ENCODE results near the gene MB. TPM values are rescaled to one million over a fixed set of nuclear protein-coding genes. Genes with fewer than 3 reads are reported as not detected.
"Not testable (repeated sequence)": the region's sequence is repeated elsewhere in the genome, so short reads cannot be mapped to it uniquely, and the experiment has no call there.

MB gene
- 0.30 and 0.94 TPM in 2 replicates for total RNA-seq (2014; rRNA removed; shearing (Covaris generic))

GRCh38 chr22:35617137-35617755 lies at the start of gene MB:
Gene MB, minus strand, starts transcription at chr22:35617329. Its CDS starts 72 bp downstream, at chr22:35617257.
- no peak for DNase-seq (ENCODE audit: low read depth)

DNA sequence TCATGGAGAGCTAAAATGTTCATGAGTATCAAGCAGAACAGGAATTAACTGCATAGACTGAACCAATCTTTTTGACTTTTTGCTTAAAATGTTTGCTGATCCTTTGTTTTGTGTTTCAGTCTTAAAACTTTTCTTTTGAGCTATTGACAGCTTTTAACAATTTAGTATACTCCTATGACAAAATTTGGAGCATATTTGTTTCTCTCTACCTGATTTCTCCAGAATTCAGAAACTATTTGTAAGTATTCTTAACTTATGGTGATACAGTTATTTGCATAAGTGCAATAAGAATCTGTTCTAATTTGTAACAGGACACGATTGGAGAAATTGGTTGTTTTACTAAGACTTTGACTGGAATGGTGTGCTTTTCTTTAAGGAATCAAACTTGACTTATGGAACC lies 49.6 kb upstream of the MB start:
- not testable (repeated sequence) for DNase-seq (ENCODE audit: low read depth)

DNA sequence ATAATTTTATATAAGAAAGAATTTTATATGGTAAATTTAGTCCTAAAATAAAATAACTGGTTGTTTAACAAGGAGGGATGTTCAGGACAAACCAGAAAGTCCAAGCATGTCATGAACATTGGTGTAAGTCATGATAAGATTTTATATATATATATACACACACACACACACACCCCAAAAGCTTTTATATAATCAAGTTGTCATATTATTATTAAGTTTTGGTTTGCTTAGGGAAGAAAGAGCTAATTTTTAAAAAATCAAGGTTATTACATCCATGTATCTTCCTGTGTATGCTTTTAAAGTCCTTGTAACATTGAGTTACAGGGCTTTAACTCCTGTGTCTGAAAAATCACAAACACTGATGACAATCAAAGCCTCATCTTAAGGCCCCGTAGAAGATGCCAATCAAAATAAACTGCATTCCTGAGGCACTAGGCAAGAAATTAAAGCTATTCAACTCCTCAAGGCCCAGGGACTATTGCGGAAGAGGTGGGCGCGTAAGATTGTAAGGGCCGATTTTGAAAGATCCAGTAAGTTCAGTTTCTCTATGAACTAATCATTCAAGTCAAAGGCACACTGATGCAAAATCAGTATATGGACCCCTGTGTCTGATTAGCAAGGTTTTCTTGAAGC lies 47.9 kb upstream of the MB start:
- DNase-seq (ENCODE audit: low read depth) = no peak

- DNase-seq (ENCODE audit: low read depth) = no peak
Observed at GRCh38 chr22:35663371-35663770, 46.2 kb upstream of the MB start.

GRCh38 chr22:35662914-35663313 lies 45.8 kb upstream of the MB start:
- DNase-seq (ENCODE audit: low read depth) = no peak

DNA sequence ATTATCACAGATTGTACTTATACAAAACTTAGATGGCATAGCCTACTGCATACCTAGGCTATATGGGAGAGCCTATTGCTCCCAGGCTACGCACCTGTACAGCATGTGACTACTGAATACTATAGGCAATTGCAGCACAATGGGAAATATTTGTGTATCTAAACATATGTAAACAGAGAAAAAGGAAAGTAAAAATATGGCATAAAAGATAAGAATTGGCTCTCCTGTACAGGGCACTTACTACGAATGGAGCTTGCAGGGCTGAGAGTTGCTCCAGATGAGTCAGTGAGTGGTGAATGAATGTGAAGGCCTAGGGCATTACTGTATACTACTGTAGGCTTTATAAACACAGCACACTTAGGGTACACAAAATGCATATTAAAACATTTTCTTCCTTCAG lies 44.3 kb upstream of the MB start:
- DNase-seq (ENCODE audit: low read depth) = peak; percentile 24

DNA sequence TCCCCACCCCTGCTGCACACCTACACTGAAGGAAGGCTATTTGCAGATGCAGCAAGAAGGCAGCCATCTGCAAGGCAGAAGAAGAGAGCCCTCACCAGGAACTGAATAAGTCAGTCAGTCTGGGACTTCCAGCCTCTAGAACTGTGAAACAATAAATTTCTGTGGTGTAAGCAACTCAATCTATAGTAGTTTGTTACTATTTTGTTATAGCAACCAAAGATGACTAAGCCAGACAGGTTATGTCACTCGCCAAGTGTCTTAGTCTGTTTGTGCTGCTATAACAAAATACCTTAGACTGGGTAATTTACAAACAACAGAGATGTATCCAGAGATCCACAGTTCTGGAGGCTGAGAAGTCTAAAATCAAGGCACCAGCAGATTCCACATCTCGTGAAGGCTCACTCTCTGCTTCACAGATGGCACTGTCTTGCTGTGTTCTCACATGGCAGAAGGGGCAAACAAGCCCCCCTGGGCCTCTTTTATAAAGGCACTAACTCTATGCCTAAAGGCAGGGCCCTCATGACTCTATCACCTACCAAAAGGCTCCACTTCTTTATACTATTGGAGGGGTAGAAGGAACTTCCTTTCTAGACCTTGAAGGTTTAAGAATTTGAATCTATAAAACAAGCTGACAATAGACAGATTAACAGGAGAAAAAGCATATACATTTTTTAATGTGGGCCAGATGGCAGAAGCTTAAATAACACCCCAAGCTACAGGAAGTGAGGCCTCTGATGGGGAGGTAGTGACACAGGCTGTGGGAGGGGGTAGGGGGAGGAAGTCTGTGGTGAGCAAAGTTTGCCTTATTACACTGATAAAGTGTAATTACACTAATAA lies 43.4 kb upstream of the MB start:
- peak; percentile 42 for DNase-seq (ENCODE audit: low read depth)

GRCh38 chr22:35657571-35658312 lies 40.6 kb upstream of the MB start:
- DNase-seq (ENCODE audit: low read depth) = no peak

DNA sequence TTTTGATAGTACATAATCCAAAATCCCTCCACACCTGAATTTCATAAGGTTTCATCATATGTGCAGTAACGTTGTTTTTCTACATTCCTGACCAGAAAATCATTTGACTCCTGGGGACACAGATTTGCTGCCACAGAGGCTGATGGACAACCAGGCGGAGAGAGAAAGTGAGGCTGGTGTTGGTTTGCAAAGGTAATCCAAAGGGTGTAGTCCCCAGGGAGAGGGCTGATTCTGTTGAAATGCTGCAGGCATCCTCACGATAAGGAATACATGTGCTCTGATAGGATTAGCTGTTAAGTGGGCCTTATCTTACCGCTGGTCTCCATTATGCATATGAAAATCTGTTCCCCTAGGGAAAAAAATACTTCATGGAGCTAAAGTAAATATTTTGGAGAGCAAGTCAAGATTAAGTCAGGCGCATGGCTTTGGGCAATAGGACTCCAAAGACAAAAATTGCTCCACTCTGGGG lies 39.2 kb upstream of the MB start:
- DNase-seq (ENCODE audit: low read depth) = no peak

DNA sequence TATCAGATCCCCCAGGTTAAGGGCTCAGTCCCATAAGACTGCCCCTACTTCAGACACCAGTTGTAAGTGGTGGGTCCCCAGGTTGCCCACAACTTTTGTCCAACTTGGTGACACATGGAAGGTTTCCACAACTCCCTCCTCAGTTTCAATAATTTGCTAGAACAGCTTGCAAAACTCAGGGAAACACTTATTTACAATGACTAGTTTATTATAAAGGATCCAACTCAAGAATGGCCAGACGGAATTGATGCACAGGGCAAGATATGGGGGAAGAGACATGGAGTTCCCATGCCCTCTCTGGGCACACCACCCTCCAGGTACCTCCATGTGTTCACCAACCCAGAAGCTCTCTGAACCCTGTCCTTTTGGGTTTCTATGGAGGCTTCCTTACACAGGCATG lies 36.7 kb upstream of the MB start:
- no peak for DNase-seq (ENCODE audit: low read depth)

DNA sequence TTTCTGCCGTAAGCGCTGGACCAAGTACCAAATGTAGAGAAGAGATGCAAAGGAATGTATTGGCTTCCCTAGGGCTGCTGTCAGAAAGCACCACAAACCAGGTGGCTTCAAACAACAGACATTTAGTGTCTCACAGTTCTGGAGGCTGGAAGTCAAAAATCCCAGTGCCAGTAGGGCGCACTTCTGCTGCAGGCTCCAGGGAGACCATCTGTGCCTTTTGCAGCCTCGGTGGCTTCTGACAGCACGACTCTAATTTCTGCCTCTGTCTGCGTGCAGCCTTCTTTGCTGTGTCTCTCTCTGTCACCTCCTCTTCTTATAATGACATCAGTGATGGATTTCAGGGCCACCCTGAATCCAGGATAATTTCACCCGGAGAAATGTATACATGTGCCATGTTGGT lies 34.0 kb upstream of the MB start:
- DNase-seq (ENCODE audit: low read depth) = no peak

- DNase-seq (ENCODE audit: low read depth) = no peak
Observed at GRCh38 chr22:35649636-35650250, 32.6 kb upstream of the MB start.

GRCh38 chr22:35649026-35649553 lies 32.0 kb upstream of the MB start:
- DNase-seq (ENCODE audit: low read depth) = no peak

DNA sequence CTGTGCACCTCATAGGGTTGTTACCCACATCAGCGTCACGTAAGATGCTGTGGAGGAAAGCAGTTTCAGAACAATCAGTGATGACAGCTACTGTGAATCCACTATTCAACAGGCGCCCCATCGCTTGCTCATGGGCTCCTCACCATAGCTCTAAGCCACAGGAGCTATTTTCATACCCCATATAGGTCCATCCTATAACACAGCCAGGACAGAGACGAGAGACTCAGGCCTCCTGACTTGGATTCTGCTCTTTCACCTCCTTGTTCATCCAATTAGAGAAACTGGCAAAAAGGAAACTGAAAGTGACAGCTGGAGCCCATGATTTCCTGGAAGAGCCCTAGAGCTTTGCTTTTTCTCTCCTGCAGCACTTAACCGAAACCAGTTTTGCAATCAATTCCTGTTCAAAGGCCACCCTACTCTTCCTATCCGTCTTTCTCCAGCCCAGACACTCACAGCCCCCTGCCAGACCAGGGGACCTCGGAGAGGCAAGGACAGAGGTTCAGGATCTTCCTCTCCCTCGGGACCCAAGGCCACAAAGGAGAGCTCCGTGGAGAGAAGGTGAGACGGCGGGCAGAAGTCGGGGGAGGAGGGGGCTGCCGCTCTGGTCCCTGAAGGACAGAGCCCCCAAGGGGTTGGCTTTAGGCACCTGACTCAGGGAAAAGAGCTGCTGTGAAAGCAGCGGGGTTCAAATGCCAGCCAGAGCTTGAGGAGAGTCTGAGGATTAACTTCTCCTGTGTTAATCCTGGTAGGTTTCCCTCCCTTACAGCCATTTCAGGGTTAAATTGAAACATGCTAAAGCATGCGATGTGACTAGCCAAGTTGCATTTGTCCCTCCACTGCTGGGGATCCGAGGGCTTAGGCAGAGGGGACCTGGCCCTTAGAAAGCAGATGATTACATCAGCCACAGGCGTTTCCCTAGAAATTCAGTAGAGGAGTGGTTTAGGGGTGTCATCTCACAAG lies 31.2 kb upstream of the MB start, which contains the start of gene APOL6:
APOL6 (plus strand) TSS at position 381 of the 960 bp plus-strand sequence. CDS start 7,980 bp downstream, outside the sequence.
- peak; percentile 82 for DNase-seq (ENCODE audit: low read depth)

DNA sequence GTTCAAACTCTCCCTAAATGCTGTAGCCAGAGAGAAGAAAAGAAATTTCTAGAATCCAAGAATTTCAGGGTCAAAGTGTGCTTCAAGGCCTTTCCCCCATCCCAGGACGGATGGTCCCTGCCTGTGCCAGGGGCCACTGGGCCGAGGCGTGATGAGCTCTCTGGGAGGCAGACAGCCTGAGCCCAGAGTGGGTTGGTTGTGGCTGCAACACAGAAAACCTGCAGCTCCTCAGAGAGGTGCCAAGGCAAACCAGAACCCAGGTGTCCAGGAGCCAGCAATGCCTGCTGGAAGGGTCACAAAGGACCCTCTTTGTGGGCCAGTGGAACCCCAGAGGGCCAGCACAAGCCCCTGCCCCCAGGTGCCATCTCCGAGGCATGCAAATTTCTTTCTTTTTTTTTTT lies 28.5 kb upstream of the MB start:
- no peak for DNase-seq (ENCODE audit: low read depth)

DNA sequence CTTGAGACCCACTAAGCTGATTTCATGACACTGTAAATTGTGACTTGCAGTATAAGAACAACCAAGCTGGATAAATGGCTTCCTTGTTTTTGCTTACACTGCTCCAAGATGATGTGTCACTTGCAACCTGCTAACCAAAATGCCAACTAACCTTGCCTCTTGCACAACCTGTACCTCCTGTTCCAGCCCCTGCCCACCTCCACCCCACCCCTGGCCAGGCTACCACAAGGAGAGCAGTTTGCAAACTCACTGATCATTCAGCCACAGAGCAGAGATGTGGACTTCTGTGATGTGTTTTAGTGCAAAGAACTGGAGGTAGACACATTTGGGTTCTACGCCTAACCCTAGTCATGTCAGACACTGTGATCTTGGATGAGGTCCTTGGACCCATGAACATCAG lies 26.9 kb upstream of the MB start:
- no peak for DNase-seq (ENCODE audit: low read depth)

DNA sequence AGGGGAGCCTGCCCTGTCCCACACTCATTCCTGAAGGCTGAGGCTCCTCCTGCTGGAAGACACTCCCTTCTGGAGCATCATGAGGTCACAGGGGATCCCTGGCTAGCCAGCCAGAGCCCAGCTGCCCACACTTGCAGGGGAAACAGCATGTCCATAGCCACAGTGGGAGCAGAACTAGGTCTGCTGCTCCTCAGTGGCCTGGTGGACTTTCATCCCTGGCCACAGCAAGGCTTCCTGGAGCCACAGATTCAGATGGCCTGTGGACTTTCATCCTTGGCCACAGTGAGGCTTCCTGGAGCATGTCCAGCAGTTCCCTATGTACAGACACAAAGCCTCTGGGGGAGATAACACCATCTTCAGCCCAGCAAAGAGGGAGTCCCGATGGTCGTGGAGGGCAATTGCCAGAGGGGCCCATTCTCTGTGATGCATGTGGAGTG lies 25.2 kb upstream of the MB start:
- DNase-seq (ENCODE audit: low read depth) = no peak

DNA sequence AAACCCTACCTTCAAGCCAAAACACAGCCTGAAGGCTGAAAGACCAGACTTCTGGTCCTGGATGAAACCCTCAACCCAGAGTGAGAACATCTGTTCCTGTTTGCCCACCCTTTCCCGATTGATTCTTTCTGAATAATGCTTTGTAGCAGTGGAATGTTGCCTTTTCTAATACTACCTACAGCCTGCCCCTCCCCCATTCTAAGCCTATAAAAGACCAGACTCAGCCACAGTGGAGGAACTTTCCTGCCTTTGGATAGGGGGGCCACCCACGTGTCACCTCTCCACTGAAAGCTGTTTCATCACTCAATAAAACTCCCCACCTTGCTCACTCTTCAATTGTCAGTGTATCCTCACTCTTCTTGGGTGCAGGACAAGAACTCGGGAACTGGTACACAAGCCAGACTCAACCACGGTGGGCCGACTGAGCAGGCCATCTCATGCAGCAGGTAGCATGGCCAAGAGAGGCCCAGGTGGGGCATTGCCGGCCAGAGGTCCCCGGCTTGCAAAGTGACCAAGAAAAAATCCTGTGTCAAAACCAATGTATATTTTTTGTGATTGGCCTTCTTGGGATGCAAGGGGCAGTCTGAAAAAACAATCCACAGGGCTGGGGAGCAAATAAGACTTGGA lies 24.5 kb upstream of the MB start:
- DNase-seq (ENCODE audit: low read depth) = no peak

GRCh38 chr22:35638410-35638809 lies 21.3 kb upstream of the MB start:
- peak; percentile 26 for DNase-seq (ENCODE audit: low read depth)
